WTC11 (cell line): Measurements from ENCODE around the gene SMAD5. TPM values are rescaled to one million over a fixed set of nuclear protein-coding genes. Genes with fewer than 3 reads are reported as not detected.

Experiments
- ATAC-seq: fragments of 200-7000 bp; cut with Tn5 transposase; 2 replicates; pipeline ENCODE4 v1.10.0; 2021; ENCODE audit warnings: mild to moderate bottlenecking, moderate library complexity
- CTCF ChIA-PET: fragments of 300-600 bp; sonication (Branson Sonifier 250); formaldehyde crosslinking; loops from one replicate; lab custom pipeline; 2021; ENCODE audit warnings: antibody characterized with exemption; lab: Charles Lee
- POLR2A ChIA-PET: fragments of 350-600 bp; sonication (Branson Sonifier 250); formaldehyde crosslinking; loops from one replicate; lab custom pipeline; 2021; ENCODE audit warnings: antibody characterized with exemption; lab: Charles Lee
- DNase-seq: peaks from one replicate; pipeline ENCODE4 v3.0.0; 2021; ENCODE audit warnings: low spot score
- H3K27ac Mint-ChIP-seq: 2 replicates; pipeline ENCODE4 v1.8.0; 2021; ENCODE audit warnings: mixed read lengths
- H3K27me3 Mint-ChIP-seq: 2 replicates; pipeline ENCODE4 v1.8.0; 2021; ENCODE audit warnings: low read depth, mild to moderate bottlenecking, moderate library complexity, mixed read lengths
- H3K36me3 Mint-ChIP-seq: 2 replicates; pipeline ENCODE4 v1.8.0; 2021; ENCODE audit warnings: mixed read lengths
- H3K4me1 Mint-ChIP-seq: 2 replicates; pipeline ENCODE4 v1.8.0; 2022; ENCODE audit warnings: mixed read lengths
- H3K4me3 Mint-ChIP-seq: 2 replicates; pipeline ENCODE4 v1.8.0; 2021; ENCODE audit warnings: mild to moderate bottlenecking, moderate library complexity, mixed read lengths
- H3K9me3 Mint-ChIP-seq: 2 replicates; pipeline ENCODE4 v1.8.0; 2021; ENCODE audit warnings: mixed read lengths
- GABPB1 ChIP-seq: sonication (generic); formaldehyde crosslinking; IDR thresholded peaks from 2 replicates; pipeline ENCODE4 v1.8.1; 2023; ENCODE audit warnings: mild to moderate bottlenecking, missing genetic modification reagents
- GTF2I ChIP-seq: fragments of 250-450 bp; sonication (Bioruptor Pico); conservative IDR thresholded peaks from 2 replicates; pipeline ENCODE4 v1.4.0; 2021; ENCODE audit warnings: mild to moderate bottlenecking
- NFATC4 ChIP-seq: fragments of 250-450 bp; sonication (Bioruptor Pico); IDR thresholded peaks from 2 replicates; pipeline ENCODE4 v1.9.0; 2021; ENCODE audit warnings: mild to moderate bottlenecking
- NR3C1 ChIP-seq: sonication (generic); formaldehyde crosslinking; conservative IDR thresholded peaks from 2 replicates; pipeline ENCODE4 v1.8.1; 2023; ENCODE audit warnings: low read depth, mild to moderate bottlenecking, missing genetic modification reagents
- RELA ChIP-seq: sonication (generic); formaldehyde crosslinking; IDR thresholded peaks from 2 replicates; pipeline ENCODE4 v1.8.1; 2022; ENCODE audit warnings: missing genetic modification reagents, mild to moderate bottlenecking, borderline replicate concordance
- RORB ChIP-seq: fragments of 250-450 bp; sonication (Bioruptor Pico); IDR thresholded peaks from 2 replicates; pipeline ENCODE4 v1.9.0; 2021; ENCODE audit warnings: mild to moderate bottlenecking
- SMAD4 ChIP-seq: sonication (generic); formaldehyde crosslinking; IDR thresholded peaks from 2 replicates; pipeline ENCODE4 v1.8.0; 2022; ENCODE audit warnings: mild to moderate bottlenecking, missing genetic modification reagents
- TEAD4 ChIP-seq: sonication (generic); formaldehyde crosslinking; IDR thresholded peaks from 2 replicates; pipeline ENCODE4 v1.8.0; 2022; ENCODE audit warnings: mild to moderate bottlenecking, missing genetic modification reagents
- TP53 ChIP-seq: sonication (generic); formaldehyde crosslinking; IDR thresholded peaks from 2 replicates; pipeline ENCODE4 v1.8.1; 2023; ENCODE audit warnings: mild to moderate bottlenecking, missing genetic modification reagents
- ZNF423 ChIP-seq: fragments of 250-450 bp; sonication (Bioruptor Pico); IDR thresholded peaks from 2 replicates; pipeline ENCODE4 v2.1.2; 2022; ENCODE audit warnings: mild to moderate bottlenecking, moderate library complexity
- total RNA-seq: library from RNA; stranded (reverse); gene quantifications from 3 replicates; pipeline ENCODE4 v1.2.3, GENCODE V29; 2021
- TF ChIP-seq, protein P1 (sequence below): sonication (generic); formaldehyde crosslinking; IDR thresholded peaks from 2 replicates; pipeline ENCODE4 v1.8.0; 2022; ENCODE audit warnings: missing genetic modification reagents
- TF ChIP-seq, protein P2 (sequence below): sonication (generic); formaldehyde crosslinking; IDR thresholded peaks from 2 replicates; pipeline ENCODE4 v1.8.1; 2022; ENCODE audit warnings: low read depth, missing genetic modification reagents, borderline replicate concordance
- TF ChIP-seq, protein P3 (sequence below): sonication (generic); formaldehyde crosslinking; IDR thresholded peaks from 2 replicates; pipeline ENCODE4 v1.8.0; 2023; ENCODE audit warnings: missing genetic modification reagents, mild to moderate bottlenecking, borderline replicate concordance
- TF ChIP-seq, protein P4 (sequence below): sonication (generic); formaldehyde crosslinking; IDR thresholded peaks from 2 replicates; pipeline ENCODE4 v1.8.0; 2023; ENCODE audit warnings: mild to moderate bottlenecking, missing genetic modification reagents

The SMAD5 gene
- total RNA-seq, 1 experiment from 2014 or later, result 65.2 TPM

DNA sequence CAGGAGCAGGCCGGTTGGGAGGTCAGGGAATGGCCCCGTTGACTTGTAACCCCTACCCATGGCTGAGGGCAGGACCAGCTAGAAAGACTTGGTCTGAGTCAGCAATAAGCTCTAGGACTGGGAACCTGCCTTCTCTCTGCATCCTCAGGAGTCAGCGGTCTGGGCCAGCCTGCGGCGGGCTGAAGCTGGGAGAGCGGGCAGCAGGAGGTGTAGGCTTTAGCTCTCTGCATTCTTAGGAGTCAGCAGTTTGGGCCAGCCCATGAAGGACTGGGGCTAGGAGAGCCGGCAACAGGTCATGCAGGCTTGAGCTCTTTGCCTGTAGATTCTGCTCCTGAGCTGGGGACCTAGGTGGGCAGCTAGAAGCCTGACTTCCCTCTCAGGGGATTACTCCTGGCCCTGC, 66.8 kb downstream of the SMAD5 start:
- no peak for ATAC-seq
- no peak for TF ChIP-seq ZNF423 (CRISPR knock-in tag)
- TF ChIP-seq TP53 (CRISPR knock-in tag), result no peak
- TF ChIP-seq, protein P1, sequence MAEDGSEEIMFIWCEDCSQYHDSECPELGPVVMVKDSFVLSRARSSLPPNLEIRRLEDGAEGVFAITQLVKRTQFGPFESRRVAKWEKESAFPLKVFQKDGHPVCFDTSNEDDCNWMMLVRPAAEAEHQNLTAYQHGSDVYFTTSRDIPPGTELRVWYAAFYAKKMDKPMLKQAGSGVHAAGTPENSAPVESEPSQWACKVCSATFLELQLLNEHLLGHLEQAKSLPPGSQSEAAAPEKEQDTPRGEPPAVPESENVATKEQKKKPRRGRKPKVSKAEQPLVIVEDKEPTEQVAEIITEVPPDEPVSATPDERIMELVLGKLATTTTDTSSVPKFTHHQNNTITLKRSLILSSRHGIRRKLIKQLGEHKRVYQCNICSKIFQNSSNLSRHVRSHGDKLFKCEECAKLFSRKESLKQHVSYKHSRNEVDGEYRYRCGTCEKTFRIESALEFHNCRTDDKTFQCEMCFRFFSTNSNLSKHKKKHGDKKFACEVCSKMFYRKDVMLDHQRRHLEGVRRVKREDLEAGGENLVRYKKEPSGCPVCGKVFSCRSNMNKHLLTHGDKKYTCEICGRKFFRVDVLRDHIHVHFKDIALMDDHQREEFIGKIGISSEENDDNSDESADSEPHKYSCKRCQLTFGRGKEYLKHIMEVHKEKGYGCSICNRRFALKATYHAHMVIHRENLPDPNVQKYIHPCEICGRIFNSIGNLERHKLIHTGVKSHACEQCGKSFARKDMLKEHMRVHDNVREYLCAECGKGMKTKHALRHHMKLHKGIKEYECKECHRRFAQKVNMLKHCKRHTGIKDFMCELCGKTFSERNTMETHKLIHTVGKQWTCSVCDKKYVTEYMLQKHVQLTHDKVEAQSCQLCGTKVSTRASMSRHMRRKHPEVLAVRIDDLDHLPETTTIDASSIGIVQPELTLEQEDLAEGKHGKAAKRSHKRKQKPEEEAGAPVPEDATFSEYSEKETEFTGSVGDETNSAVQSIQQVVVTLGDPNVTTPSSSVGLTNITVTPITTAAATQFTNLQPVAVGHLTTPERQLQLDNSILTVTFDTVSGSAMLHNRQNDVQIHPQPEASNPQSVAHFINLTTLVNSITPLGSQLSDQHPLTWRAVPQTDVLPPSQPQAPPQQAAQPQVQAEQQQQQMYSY (CRISPR knock-in tag), result no peak
- TF ChIP-seq TEAD4, result no peak
- TF ChIP-seq RORB (CRISPR knock-in tag), result no peak
- TF ChIP-seq, protein P2, sequence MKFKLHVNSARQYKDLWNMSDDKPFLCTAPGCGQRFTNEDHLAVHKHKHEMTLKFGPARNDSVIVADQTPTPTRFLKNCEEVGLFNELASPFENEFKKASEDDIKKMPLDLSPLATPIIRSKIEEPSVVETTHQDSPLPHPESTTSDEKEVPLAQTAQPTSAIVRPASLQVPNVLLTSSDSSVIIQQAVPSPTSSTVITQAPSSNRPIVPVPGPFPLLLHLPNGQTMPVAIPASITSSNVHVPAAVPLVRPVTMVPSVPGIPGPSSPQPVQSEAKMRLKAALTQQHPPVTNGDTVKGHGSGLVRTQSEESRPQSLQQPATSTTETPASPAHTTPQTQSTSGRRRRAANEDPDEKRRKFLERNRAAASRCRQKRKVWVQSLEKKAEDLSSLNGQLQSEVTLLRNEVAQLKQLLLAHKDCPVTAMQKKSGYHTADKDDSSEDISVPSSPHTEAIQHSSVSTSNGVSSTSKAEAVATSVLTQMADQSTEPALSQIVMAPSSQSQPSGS (CRISPR knock-in tag), result no peak
- TF ChIP-seq, protein P3, sequence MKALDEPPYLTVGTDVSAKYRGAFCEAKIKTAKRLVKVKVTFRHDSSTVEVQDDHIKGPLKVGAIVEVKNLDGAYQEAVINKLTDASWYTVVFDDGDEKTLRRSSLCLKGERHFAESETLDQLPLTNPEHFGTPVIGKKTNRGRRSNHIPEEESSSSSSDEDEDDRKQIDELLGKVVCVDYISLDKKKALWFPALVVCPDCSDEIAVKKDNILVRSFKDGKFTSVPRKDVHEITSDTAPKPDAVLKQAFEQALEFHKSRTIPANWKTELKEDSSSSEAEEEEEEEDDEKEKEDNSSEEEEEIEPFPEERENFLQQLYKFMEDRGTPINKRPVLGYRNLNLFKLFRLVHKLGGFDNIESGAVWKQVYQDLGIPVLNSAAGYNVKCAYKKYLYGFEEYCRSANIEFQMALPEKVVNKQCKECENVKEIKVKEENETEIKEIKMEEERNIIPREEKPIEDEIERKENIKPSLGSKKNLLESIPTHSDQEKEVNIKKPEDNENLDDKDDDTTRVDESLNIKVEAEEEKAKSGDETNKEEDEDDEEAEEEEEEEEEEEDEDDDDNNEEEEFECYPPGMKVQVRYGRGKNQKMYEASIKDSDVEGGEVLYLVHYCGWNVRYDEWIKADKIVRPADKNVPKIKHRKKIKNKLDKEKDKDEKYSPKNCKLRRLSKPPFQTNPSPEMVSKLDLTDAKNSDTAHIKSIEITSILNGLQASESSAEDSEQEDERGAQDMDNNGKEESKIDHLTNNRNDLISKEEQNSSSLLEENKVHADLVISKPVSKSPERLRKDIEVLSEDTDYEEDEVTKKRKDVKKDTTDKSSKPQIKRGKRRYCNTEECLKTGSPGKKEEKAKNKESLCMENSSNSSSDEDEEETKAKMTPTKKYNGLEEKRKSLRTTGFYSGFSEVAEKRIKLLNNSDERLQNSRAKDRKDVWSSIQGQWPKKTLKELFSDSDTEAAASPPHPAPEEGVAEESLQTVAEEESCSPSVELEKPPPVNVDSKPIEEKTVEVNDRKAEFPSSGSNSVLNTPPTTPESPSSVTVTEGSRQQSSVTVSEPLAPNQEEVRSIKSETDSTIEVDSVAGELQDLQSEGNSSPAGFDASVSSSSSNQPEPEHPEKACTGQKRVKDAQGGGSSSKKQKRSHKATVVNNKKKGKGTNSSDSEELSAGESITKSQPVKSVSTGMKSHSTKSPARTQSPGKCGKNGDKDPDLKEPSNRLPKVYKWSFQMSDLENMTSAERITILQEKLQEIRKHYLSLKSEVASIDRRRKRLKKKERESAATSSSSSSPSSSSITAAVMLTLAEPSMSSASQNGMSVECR (CRISPR knock-in tag), result no peak
- no peak for TF ChIP-seq GABPB1
- TF ChIP-seq GTF2I (CRISPR knock-in tag), result no peak
- TF ChIP-seq NFATC4, result no peak

DNA sequence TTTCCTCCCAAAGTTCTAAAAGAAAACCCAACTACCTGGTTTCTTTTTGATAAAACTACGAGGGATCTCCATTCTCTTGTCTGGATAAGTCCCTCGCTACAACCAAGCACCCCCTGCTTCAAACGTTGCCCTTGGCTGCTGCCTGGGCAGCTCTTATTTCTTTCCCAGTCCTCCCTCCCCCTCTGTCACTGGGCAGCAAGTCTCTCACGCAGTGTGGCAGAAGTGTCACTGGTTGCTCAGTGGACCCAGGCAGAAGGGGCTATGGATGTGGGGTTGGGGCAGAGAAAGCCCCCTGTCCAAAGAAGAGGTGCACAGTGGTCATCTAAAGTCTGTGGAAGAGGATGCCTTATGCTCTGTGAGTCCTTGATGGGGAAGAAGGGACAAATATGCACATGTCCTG, 67.5 kb downstream of the SMAD5 start:
- TF ChIP-seq SMAD4 (no peak), NFATC4 (no peak), RELA (CRISPR knock-in tag) (no peak), NR3C1 (CRISPR knock-in tag) (no peak)
- TF ChIP-seq, protein P4, sequence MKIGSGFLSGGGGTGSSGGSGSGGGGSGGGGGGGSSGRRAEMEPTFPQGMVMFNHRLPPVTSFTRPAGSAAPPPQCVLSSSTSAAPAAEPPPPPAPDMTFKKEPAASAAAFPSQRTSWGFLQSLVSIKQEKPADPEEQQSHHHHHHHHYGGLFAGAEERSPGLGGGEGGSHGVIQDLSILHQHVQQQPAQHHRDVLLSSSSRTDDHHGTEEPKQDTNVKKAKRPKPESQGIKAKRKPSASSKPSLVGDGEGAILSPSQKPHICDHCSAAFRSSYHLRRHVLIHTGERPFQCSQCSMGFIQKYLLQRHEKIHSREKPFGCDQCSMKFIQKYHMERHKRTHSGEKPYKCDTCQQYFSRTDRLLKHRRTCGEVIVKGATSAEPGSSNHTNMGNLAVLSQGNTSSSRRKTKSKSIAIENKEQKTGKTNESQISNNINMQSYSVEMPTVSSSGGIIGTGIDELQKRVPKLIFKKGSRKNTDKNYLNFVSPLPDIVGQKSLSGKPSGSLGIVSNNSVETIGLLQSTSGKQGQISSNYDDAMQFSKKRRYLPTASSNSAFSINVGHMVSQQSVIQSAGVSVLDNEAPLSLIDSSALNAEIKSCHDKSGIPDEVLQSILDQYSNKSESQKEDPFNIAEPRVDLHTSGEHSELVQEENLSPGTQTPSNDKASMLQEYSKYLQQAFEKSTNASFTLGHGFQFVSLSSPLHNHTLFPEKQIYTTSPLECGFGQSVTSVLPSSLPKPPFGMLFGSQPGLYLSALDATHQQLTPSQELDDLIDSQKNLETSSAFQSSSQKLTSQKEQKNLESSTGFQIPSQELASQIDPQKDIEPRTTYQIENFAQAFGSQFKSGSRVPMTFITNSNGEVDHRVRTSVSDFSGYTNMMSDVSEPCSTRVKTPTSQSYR, result no peak
- Mint-ChIP-seq H3K4me1 (peaks cover 31% of the 10 kb centered on the region), H3K36me3 (no peaks in the 10 kb centered on the region), H3K4me3 (no peak overlapping the region), H3K27ac (no peak overlapping the region), H3K9me3 (no peaks in the 10 kb centered on the region), H3K27me3 (peaks cover 100% of the 10 kb centered on the region)
- DNase-seq, result no peak
- ATAC-seq, result no peak
- ChIA-PET POLR2A (no interaction called here), CTCF (interaction anchor here (0.8 to 1.4 kb wide), 3 partner anchors 12 to 35 kb away, joined by 3 to 5 read pairs (median 3); no protein-coding TSS in a partner anchor)

More for the DNA sequence above, 66.8 kb downstream of the SMAD5 start:
- POLR2A ChIA-PET, result no interaction called here
- H3K27ac Mint-ChIP-seq, result no peak overlapping the region
- H3K4me1 Mint-ChIP-seq, result peaks cover 31% of the 10 kb centered on the region
- H3K36me3 Mint-ChIP-seq, result no peaks in the 10 kb centered on the region
- peaks cover 100% of the 10 kb centered on the region for H3K27me3 Mint-ChIP-seq
- CTCF ChIA-PET, result interaction anchor here (0.8 to 1.5 kb wide), 4 partner anchors 13 to 222 kb away, joined by 3 to 5 read pairs (median 3); no protein-coding TSS in a partner anchor
- DNase-seq, result no peak
- H3K9me3 Mint-ChIP-seq, result no peaks in the 10 kb centered on the region
- no peak overlapping the region for H3K4me3 Mint-ChIP-seq
